Effector memory CD4-positive, alpha-beta T cell (primary cell): Measurements from ENCODE around the gene ST8SIA6.

Source experiments
- DNase-seq, 3 donors: peaks; one replicate each; pipeline ENCODE4 v3.0.0-alpha.2; 2020
- H3K27ac ChIP-seq: 2 replicates; pipeline ENCODE4 v1.7.0; 2013; ENCODE audit warnings: mild to moderate bottlenecking, low read length, moderate library complexity; ENCODE audit not compliant: insufficient read depth, poor library complexity, severe bottlenecking
- H3K27me3 ChIP-seq: replicated peaks from 2 replicates; pipeline ENCODE4 v1.7.0; 2013; ENCODE audit warnings: mild to moderate bottlenecking, low read length; ENCODE audit not compliant: insufficient read depth, control insufficient read depth, poor library complexity, severe bottlenecking
- H3K36me3 ChIP-seq: 2 replicates; pipeline ENCODE4 v1.7.0; 2013; ENCODE audit warnings: mild to moderate bottlenecking, low read length, moderate library complexity; ENCODE audit not compliant: control insufficient read depth, insufficient read depth
- H3K4me1 ChIP-seq: 2 replicates; pipeline ENCODE4 v1.7.0; 2013; ENCODE audit warnings: low read length, mild to moderate bottlenecking; ENCODE audit not compliant: control insufficient read depth, insufficient read depth, poor library complexity, severe bottlenecking
- H3K4me3 ChIP-seq: 2 replicates; pipeline ENCODE4 v1.7.0; 2013; ENCODE audit warnings: low read length, low read depth, mild to moderate bottlenecking; ENCODE audit not compliant: insufficient read depth, poor library complexity, severe bottlenecking
- H3K9me3 ChIP-seq: 2 replicates; pipeline ENCODE4 v1.7.0; 2013; ENCODE audit warnings: mild to moderate bottlenecking, low read length, moderate library complexity; ENCODE audit not compliant: control insufficient read depth

Gene ST8SIA6

GRCh38 chr10:17375936-17376584, 78.3 kb downstream of the ST8SIA6 start:
- no peaks in the 10 kb centered on the region for H3K4me1 ChIP-seq
- no peaks in the 10 kb centered on the region for H3K9me3 ChIP-seq
- H3K4me3 ChIP-seq: no peak overlapping the region
- peak in 1 of 3 donors; percentile 2 for DNase-seq
- H3K36me3 ChIP-seq: no peaks in the 10 kb centered on the region
- H3K27me3 ChIP-seq: peaks cover 6% of the 10 kb centered on the region
- no peak overlapping the region for H3K27ac ChIP-seq

- Histone ChIP-seq H3K27me3 (no peaks in the 10 kb centered on the region), H3K4me1 (no peaks in the 10 kb centered on the region), H3K36me3 (no peaks in the 10 kb centered on the region), H3K4me3 (no peak overlapping the region), H3K27ac (no peak overlapping the region), H3K9me3 (no peaks in the 10 kb centered on the region)
- DNase-seq: no peak
These were observed 85.6 kb downstream of the ST8SIA6 start for GRCh38 chr10:17368708-17369272.

- Histone ChIP-seq H3K9me3 (no peaks in the 10 kb centered on the region), H3K27me3 (no peaks in the 10 kb centered on the region), H3K4me3 (no peak overlapping the region), H3K36me3 (no peaks in the 10 kb centered on the region), H3K27ac (no peak overlapping the region), H3K4me1 (no peaks in the 10 kb centered on the region)
- no peak for DNase-seq
These were observed 87.7 kb downstream of the ST8SIA6 start for GRCh38 chr10:17366705-17367104.

- no peaks in the 10 kb centered on the region for H3K36me3 ChIP-seq
- H3K4me1 ChIP-seq: no peaks in the 10 kb centered on the region
- DNase-seq: no peak
- H3K27ac ChIP-seq: no peak overlapping the region
- no peak overlapping the region for H3K4me3 ChIP-seq
- H3K9me3 ChIP-seq: no peaks in the 10 kb centered on the region
- H3K27me3 ChIP-seq: no peaks in the 10 kb centered on the region
These were observed 89.0 kb downstream of the ST8SIA6 start for GRCh38 chr10:17365402-17365801.

- Histone ChIP-seq H3K9me3 (no peaks in the 10 kb centered on the region), H3K27me3 (no peaks in the 10 kb centered on the region), H3K4me3 (no peak overlapping the region), H3K36me3 (no peaks in the 10 kb centered on the region), H3K27ac (no peak overlapping the region), H3K4me1 (no peaks in the 10 kb centered on the region)
- no peak for DNase-seq
These were observed 95.9 kb downstream of the ST8SIA6 start for GRCh38 chr10:17358461-17358860.

GRCh38 chr10:17357781-17358180, 96.6 kb downstream of the ST8SIA6 start:
- Histone ChIP-seq H3K27me3 (no peaks in the 10 kb centered on the region), H3K4me3 (no peak overlapping the region), H3K9me3 (no peaks in the 10 kb centered on the region), H3K4me1 (no peaks in the 10 kb centered on the region), H3K27ac (no peak overlapping the region), H3K36me3 (no peaks in the 10 kb centered on the region)
- DNase-seq: no peak

GRCh38 chr10:17356820-17357219, 97.6 kb downstream of the ST8SIA6 start:
- Histone ChIP-seq H3K4me3 (no peak overlapping the region), H3K9me3 (no peaks in the 10 kb centered on the region), H3K27me3 (no peaks in the 10 kb centered on the region), H3K4me1 (no peaks in the 10 kb centered on the region), H3K27ac (no peak overlapping the region), H3K36me3 (no peaks in the 10 kb centered on the region)
- no peak for DNase-seq

GRCh38 chr10:17354781-17355180, 99.6 kb downstream of the ST8SIA6 start:
- no peaks in the 10 kb centered on the region for H3K4me1 ChIP-seq
- H3K27ac ChIP-seq: no peak overlapping the region
- H3K27me3 ChIP-seq: no peaks in the 10 kb centered on the region
- H3K4me3 ChIP-seq: no peak overlapping the region
- no peak for DNase-seq
- H3K36me3 ChIP-seq: no peaks in the 10 kb centered on the region
- H3K9me3 ChIP-seq: no peaks in the 10 kb centered on the region

- Histone ChIP-seq H3K4me1 (no peaks in the 10 kb centered on the region), H3K27me3 (no peaks in the 10 kb centered on the region), H3K27ac (no peak overlapping the region), H3K4me3 (no peak overlapping the region), H3K36me3 (no peaks in the 10 kb centered on the region), H3K9me3 (no peaks in the 10 kb centered on the region)
- no peak for DNase-seq
These were observed 100.7 kb downstream of the ST8SIA6 start for GRCh38 chr10:17353568-17354300.

- no peaks in the 10 kb centered on the region for H3K36me3 ChIP-seq
- no peaks in the 10 kb centered on the region for H3K27me3 ChIP-seq
- no peaks in the 10 kb centered on the region for H3K9me3 ChIP-seq
- H3K27ac ChIP-seq: no peak overlapping the region
- H3K4me1 ChIP-seq: no peaks in the 10 kb centered on the region
- H3K4me3 ChIP-seq: no peak overlapping the region
- no peak for DNase-seq
These were observed 101.8 kb downstream of the ST8SIA6 start for GRCh38 chr10:17352583-17352982.
